NCI-H345 (cell line): ENCODE measurements around the gene DUSP5.

Source experiments
- DNase-seq: peaks from one replicate; lab custom pipeline; 2025; lab: John Stamatoyannopoulos, UW

The DUSP5 gene

DNA sequence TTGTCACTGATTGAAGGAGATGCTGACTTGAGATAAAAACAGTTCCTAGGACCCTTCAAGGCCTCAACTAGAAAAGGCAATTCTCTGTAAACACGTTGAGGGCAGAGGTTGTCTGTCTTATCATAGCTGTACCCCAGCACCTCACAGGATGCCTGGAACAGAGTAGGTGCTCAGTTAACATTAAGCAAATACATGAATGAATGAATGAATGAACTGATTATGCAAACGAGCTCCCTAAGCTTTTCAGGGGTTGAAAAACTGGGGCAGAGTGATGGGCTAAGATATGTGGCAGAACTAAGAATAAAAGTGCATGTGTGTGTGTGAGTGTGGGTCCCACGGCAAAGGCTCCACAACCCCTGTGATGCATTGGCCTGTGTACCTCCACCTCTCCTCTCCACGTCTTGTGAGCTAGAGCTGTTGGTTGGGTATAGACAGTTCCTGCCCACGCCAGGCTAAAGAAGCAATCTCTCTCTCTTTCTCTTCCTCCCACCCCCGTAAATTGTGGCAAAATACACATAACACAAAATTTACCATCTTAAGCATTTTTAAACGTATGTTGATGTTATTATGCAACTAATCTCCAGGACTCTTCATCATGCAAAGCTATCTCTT, 48.9 kb downstream of the DUSP5 start:
- no peak for DNase-seq

DNA sequence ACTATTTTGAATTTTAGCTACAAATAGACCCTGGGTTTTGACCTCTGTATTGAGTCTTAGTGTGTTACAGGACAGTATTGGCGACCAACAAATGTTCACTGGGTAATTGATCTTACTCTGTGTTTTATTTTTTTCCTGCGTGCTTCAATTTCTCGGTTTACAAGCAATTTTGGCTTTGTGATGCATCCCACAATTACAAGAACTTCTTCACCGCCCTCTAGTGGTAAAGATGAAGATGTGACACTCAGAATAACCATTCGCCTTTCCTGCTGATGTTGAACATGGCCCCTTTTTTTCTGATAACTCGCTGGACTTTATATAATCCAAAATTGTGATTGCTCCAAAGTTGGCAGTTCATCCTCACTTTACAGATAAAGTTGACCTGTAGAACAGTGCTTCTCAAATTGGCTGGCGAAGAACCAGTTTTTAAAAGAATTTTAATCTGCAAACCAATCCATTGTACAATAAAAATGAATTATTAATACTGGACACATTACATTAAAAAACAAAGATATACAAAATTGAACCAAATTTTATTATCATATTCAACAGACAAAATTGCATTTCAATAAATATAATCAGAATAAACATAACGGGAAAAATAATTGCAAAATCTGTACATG, 49.5 kb downstream of the DUSP5 start:
- peak; percentile 44 for DNase-seq

DNA sequence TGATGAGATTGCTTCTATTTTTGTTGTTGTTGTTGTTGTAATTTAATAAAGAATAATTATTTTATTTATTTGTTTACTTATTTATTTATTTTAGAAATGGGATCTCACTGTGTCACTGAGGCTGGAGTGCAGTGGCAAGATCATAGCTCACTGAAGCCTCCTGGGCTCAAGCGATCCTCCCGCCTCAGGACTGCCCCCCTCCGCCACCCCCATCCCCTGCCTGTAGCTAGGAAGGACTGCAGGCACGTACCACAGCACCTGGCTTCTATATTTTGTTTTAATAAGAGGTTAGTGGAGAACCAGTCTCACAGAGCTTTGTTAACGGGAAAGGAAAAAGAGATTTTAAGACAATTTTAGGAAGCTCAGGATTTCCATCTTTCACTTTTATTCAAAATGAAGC, 50.3 kb downstream of the DUSP5 start:
- DNase-seq = no peak

DNA sequence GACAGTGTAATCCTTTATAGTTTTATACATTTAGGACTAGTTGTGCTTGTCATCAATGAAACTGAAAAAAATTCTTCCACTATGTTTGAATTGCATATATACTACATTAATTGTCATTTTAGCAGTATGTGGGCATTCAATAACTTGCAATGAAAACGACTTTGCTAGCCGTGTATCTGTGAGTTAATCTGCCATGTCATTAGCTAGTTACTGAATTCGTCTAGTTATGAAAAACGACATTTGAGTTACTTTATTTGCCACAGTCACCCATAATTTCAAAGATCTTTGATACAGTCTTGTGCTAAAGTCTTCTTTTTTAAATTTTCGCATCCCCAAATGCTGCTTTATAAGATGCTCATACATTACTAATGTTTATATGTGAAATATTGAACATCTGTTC, 51.5 kb downstream of the DUSP5 start:
- no peak for DNase-seq

DNA sequence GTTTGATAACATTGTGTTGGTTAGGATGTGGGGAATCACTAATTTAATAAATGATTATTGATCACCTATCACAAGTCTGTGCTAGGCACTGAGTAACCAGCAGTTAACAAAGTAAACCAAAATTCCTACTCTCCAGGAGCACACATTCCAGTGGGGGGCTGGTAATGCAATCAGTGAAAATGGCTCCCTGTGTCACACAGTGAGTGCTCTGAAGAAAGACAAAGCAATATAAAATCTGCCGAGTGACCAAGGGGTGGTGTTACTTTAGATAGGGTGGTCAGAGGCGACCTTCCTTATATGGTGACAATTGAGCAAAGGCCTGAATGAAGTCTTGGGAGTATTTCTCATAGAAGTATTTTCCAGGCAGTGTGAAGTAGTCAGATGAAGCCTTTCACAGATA, 56.2 kb downstream of the DUSP5 start:
- DNase-seq = no peak

DNA sequence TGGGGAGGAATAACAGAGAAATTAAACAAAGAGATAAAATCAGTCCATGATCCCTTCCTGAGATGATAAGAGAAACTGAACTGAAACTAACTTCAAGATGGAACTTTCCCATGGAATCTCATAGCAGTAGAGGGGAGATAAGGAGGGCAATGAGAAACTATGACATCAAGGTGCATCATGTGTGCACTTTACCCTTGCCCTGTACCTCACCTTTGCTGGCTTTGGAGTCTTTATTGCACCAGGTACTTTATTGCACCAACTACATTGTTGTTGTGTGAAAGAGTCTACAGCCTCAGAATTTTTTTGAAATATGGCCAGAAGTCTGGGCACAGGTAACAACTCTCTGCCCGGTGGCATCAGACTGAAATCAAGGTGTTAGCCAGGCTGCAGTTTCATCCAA, 58.6 kb downstream of the DUSP5 start:
- DNase-seq = no peak

DNA sequence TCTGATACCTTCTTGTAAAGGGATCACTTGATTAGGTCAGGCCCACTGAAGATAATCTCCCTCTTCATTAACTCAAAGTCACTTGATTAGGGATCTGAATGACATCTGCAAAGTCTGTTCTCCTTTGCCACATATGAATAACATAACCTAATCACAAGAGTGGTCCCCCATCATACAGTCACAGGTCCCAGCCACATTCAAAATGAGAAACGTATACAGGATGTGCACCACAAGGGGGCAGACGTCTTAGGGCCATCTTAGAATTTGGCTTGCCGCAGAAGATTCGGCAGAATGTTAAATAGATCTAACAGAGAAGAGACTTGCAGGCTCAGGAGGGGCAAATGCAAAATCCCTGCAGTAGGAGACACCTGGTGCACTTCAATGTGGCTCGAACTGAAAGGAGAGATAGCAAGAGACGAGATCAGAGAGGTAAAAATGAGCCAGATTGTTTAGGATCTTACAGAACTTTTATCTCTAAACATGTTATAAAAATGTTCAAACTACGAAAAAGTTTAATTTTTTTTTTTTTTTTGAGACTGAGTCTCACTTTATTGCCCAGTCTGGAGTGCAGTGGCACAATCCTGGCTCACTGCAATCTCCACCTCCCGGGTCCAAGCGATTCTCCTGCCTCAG, 59.4 kb downstream of the DUSP5 start:
- no peak for DNase-seq

DNA sequence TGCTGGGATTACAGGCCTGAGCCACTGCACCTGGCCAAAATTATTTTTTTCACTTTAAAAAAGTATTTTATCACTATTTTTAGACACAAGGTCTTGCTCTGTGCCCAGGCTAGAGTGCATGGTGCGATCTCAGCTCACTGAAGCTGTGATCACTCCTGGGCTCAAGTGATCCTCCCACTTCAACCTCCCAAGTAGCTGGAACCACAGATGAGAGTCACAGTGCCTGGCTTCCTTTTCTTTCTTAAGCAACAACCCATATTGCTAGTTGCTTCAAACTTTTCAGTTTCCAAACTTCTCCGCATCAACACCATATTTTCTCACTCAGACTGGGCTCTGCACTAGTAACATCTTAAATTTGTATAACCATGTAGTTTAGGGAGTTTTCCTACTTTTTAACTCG, 60.3 kb downstream of the DUSP5 start:
- no peak for DNase-seq

DNA sequence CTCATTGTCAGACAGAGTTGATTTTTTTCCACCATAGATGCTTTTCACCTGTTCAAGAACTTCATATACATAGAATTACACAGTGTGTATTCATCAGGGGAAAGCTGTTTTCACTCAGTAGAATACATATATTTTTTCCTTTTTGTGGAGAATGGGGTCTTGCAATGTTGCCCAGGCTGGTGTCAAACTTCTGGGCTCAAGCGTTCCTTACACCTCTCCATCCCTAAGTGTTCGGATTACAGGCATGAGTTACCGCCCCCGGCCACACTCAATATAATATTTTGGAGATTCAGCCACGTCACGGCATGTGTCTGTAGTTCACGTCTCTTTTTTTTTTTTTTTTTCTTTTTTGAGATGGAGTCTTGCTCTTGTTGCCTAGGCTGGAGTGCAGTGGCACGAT, 62.3 kb downstream of the DUSP5 start:
- no peak for DNase-seq
